Stimulated activated CD4-positive, alpha-beta T cell treated with anti-CD3 and anti-CD28 coated beads, Interleukin-15, amount 100 ng/mL, for 48 hours (primary cell): Measurements from ENCODE around the gene CHD6.
"Not testable (repeated sequence)": the region's sequence is repeated elsewhere in the genome, so short reads cannot be mapped to it uniquely, and the experiment has no call there.

ENCODE experiments used
- DNase-seq, 2 donors: peaks; one replicate each; pipeline ENCODE4 v3.0.0-alpha.2; 2020; ENCODE audit warnings: low read depth in 2 of 2

The CHD6 gene

DNA sequence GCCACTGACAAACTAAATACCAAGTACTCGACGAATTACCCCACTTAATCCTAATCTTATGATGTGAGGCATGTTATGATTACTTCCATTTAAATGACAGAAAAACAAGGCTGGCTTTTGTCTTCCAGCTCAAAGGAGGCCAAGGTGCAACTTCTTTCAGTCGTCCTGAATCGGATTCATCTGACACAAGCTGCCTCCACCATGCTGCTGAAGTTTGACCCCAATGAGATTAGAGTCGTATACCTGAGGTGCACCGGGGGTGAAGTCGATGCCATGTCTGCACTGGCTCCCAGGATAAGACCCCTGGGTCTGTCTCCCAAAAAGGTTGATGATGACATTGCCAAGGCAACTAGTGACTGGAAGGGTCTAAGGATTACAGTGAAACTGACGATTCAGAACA lies 71.0 kb downstream of the CHD6 start:
- DNase-seq = no peak

DNA sequence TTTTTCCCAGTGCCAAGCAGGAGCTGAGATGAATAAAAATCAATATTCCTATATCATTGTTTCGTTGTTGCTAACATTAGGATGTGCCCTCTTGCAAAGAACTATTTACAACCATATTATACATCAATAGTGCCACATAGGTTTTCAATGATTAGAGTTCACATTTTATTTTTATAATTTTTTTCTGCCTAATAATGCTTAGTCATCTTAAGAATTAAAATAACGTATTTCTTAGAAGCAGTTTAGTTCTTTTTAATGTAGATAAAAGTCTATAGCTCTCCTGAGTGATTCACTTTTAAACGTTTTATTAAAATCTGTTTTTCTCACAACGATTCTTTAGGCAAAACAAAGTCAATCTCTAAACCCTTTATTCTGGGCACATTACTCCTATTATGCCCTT lies 71.6 kb downstream of the CHD6 start:
- no peak for DNase-seq

DNA sequence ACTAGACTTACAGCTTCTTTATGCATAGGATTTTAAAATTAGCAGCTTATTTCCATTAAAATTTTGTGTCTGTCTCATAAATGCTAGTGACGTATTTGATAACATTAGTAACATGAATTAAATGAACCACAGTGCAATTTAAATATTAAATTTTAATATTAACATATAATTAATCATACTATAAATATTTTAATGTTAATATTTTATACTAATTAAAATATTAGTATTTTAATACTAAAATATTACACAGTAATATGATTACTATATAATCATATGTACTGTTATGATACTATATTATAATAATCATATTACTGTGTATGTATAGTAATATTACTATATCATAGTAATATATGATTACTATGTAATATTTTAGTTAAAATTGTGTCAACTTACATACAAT lies 73.7 kb downstream of the CHD6 start:
- DNase-seq = no peak

DNA sequence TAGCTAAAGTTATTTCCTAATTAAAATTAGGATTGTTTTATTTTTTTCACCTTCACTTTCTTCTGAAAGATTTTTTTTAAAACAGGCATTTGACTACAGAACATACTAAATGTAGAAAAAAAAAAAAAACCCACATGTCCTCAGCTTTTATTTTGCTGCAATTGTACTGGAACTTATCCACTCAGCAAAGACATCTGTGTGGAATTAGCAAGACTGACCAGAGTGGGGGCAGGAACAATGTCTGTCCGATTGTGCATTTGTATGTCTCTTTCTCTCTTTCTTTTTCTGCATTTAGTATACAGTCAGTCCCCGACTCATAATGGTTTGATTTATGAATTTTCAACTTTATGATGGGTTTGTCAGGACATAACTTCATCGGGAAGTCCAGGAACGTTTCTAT lies 77.3 kb downstream of the CHD6 start:
- DNase-seq = no peak

DNA sequence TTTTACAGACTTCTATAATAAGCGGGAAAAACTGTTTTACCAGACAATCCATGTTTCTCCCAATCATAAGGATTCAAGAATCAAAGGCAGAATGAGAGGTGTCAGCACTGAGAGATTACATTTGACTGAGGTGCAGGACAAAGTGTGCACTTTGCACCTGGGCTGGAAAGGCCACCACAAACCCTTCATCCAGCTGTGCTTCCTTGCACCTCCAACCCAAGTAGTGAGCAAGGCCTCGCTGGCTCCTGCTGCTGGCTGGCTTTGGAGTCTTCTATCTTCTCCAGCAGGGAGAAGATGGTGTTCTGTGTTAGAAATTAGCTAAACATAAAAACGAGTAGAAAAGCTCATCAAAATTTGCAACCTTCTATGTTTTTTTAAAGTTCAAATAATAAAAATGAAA lies 77.7 kb downstream of the CHD6 start:
- no peak for DNase-seq

DNA sequence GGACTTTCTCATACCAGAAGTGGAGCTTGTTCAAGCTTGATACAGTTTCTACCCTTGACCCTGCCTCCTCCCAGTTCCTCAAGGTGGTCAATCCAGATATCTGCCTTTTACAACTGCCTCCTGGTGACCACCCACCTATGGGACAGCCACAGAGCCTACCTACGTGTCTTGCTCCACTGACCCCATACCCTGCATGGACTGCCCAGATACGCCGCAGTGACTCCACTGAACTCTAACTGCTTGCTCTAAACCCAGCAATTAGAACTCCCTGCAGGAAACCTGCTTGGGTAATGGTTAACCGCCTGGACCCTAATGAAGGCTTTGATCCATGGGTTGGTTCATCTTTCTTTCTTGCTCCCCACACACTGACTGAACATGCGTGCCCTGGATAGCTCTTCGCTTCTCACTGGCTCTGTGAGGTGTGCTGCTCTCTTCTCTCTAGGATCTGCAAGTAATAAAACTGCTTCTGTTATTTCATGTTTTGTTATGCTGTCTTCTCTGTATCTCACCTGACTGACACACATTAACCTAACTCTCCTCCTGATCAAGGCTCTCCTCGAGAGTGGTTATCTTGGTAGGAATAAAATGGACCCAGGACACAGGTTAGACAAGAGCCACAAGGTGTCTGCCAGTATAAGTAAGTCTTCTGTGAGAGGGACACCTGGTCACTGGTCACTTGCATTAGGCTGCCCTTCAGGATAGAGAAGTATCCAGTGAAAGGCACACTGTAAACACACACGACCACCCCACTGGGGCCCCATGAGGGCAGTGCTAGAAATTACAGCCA lies 79.2 kb downstream of the CHD6 start:
- DNase-seq = no peak

DNA sequence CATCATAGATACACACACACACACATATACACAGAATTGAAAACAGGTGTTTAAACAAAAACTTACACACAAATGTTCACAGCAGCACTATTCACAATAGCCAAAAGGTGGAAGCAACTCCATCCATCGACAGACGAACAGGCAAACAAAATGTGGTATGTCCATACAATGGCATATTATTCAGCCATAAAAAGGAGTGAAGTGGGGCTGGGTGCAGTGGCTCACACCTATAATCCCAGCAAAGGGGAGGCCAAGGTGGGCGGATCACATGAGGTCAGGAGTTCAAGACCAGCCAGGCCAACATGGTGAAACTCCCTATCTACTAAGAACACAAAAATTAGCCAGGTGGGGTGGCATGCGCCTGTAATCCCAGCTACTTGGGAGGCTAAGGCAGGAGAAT lies 80.3 kb downstream of the CHD6 start:
- DNase-seq = no peak

DNA sequence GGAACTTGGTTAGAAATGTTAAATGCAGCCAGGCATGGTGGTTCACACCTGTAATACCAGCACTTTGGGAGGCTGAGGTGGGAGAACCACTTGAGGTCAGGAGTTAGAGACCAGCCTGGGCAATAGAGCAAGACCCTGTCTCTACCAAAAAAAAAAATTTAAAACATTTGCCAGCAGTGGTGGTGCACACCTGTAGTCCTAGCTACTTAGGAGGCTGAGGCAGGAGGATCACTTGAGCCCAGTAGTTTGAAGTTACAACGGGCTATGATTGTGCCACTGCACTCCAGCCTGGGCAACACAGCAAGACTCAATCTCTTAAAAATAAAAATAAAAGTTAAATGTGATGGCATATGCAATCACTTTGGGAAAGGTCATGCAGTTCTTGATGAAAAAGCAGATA lies 82.6 kb downstream of the CHD6 start:
- not testable (repeated sequence) for DNase-seq

DNA sequence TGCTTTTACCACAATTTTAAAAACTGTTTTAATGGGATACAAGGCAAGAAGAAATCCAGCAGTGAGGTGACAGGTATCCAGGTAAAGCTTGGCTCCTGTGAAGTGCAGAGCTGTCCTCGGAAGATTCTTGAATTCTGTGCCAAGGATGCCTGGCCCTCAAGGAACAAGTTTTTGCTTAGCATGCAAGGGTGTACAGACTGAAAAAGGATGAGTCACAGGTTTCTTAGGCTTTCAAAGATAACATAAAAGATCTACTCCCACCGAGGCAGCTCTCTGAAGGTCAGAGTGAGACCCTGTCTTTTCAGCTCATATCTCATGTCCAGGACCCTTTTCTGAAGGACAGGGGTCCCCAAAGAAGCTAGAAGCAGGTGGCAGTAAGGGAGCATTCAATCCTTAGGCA lies 83.3 kb downstream of the CHD6 start:
- no peak for DNase-seq

DNA sequence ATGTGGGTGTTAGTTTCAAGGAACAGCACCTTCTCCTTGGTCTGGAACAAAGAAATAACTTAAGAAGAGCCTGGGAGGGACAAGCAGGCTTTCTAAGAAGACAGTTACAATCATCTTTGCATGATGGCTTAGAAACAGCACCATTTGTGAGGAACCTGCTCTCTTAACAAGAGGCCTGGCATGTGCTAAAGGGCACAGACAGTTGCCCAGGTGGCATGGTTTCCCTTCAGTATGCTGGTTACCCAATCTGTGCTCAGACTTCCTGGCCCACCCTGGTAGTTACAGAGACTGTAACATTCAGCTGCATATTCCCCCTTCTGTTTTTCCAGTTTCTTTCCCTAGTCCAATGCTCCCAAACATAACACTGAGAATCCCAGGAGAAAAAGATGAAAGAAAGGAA lies 84.0 kb downstream of the CHD6 start:
- DNase-seq = no peak

DNA sequence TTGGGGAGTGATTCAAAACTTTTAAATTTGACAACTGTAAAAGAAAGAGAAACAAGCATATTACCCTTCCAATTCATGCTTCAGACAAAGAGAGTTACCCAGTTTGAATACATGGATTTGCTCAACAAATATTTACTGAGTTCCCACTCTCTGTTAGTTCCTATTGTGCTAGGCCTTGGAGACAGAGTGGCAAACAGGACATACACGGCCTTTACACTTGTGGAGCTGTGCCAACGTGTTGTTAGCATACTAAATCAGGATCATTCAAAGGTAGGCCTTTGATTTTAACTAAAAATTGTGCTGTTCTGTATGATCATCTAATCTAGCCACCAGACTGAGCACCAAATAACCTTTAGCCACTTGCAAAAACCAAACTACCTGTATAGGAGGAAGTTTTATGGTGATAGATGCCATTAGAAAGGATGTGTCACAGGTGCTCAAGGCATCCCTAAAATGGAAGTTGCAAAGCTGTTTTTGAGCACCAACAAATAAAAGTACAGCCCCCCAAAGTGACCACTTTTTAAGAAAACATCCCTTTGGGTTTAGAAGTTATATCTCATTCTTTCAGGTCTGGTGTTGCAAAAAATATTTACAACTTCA lies 84.5 kb downstream of the CHD6 start:
- no peak for DNase-seq

DNA sequence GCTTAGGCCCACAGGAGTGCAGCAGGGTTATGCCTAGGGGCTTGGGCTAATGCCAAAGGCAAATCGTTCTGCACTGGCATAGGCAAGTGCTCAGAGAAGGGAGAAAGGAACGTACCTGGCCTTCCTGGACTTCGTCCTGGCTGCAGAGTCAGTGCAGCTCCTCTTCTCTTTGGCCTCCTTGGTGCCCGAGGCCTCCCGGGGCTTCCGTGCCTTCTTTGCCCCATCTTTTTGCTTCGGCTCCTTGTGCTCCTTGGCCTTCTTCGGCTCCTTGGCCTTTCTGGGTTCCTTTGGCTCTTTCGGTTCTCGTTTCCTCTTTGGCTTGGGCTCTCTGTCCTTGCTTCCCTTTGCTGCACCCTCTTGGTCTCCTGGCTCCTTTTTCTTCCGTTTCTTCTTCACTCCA lies 85.2 kb downstream of the CHD6 start:
- DNase-seq = no peak

DNA sequence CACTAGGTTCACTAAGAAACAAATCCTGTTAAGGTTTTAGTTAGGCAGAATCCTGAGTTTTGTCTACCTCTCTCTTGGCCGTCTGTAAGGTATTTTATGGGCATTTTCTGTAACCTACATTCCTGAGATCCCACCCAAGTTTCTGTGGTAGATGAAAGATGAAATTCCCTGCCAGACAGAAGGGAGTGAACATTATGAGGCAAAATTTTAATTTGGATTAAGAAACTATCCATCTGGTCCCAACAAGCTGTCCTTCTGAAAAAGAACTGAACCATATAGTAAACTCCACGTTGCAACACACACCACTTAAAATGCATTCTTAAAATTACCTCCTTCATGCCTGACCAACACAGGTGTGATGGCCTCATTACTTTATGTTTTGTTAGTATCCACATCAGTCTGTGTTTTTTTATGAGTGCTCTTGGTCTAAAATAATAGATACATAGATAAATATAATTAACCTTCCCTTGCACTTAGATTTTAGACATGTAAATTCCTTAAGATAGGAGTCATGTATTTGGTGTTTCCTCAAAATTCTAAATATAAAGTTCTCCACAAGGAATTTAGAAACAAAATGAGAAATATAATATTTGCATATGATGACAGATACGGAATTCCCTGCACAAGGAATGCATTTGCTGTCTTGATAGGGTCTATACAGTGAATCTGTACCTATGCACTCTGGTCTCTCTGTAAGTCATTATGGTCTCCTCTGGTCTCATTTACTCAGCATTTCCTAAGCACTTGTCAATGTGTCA lies 86.5 kb downstream of the CHD6 start:
- DNase-seq = no peak

DNA sequence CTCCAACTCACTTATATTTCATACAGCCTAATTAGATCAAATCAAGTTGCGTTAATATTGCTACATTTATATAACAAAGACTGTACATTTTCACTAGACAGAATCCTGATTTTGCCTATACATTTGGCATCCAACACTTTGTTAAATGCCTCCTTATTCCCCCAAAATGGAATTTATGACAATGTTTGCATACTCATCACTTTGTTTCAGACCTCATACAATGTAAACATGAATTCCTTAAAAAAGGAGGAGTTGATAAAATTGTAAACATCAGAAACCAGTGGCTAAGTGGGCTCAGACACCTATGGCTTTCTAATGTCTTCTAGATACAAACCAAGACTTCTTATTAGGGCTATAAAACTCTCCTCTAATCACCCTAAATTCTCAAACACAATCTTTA lies 87.3 kb downstream of the CHD6 start:
- DNase-seq = no peak

DNA sequence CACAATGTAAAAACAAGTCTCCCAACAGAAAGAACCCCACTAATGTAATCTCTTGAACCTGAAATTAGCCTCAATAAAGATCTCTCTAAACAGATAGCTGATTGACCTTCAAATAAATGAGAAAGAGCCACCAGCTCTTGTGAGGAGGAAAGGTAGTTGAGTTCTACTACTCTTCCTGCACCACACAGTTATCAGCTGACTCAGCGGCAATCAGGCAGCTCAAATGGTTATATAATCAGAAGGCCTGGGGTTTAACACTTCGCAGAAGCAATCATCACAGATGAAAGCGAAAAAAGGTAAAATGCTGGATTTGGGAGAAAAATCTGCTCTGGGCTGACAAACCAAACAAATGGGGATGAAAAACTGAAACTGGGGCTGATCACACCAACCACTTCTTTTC lies 91.8 kb downstream of the CHD6 start:
- DNase-seq = no peak

DNA sequence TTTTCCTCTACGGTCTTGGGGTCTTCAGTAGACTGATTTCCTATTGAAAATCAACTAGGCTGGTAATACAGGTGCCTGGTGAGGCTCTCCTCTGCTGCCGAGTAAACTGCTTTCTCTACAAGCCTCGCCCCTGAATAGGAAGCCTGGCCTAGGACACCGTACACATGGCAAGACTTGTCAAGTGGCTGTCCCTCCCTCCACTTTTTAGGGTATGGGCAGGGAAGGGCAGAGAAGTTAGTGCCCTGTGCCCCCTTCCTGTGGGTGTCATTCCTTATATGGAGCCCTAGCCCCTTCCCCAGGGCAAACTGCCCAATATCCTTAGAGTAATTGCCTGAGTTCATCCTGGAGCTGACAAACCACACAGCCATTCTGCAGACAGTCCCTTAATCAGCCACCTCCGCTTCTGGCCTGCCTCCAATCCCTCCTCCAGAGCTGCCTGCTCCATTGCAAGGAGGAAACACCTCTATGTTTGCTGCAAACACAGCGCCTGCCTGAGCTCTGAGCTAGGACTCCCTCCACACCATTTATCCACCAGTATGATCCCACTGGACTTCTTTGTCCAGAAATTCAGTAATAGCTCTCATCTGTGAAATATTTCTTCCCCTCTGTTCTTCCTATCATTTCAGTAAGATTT lies 93.1 kb downstream of the CHD6 start:
- DNase-seq = no peak

DNA sequence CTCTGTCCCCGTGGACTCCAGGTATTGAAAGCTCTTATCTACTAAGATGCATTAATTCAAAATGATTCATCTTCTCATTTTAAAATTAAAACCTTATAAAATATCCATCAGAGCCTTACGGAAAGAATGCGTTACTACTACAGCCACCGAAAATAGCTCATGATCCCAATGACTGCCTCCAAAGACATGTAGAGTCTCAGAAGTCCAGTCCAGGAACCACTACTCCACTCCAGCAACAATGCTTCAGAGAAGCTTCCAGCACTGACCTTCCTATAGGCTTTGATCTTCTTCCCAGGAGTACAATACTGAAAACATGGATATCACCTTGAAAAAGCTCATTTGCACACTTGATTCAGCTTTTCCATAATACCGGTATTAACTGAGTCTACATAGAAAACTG lies 94.3 kb downstream of the CHD6 start:
- no peak for DNase-seq

DNA sequence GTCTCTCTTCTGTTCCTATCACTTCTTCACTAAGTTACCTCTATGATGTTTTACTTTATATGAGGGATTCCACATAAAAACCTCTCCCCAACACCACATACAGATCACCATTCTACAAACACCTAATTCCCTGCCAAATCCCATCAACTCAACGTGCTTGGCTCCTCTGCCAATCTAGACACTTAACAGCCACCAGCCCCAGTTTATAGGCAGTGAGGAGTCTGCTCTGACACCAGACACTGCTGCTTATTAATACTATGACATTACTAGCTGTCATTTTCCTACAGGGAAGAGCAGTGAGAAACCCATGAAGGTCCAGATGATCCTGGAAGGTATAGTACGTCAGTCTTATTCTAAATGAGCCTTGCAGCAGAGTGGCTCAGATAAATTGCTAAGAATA lies 104.3 kb downstream of the CHD6 start:
- DNase-seq = no peak

DNA sequence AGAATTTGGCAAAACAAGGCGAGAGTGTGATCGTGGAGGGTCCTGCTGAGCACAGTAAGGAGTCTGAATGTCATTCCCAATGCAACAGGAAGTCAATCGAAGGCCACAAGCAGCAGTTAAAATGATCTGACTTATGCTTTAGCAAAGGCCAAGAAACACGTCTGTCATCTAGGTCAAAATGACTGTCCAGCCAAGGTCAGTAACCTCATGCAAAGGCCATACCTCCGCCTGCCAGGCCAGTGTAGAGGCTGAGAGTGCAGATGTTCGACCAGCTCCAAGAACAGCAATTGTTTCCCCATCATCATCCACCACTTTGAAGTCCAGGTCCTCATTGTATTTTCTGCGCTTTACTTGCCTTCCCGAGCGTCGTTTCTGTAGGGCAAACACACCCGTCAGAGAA lies 105.6 kb downstream of the CHD6 start:
- no peak for DNase-seq

DNA sequence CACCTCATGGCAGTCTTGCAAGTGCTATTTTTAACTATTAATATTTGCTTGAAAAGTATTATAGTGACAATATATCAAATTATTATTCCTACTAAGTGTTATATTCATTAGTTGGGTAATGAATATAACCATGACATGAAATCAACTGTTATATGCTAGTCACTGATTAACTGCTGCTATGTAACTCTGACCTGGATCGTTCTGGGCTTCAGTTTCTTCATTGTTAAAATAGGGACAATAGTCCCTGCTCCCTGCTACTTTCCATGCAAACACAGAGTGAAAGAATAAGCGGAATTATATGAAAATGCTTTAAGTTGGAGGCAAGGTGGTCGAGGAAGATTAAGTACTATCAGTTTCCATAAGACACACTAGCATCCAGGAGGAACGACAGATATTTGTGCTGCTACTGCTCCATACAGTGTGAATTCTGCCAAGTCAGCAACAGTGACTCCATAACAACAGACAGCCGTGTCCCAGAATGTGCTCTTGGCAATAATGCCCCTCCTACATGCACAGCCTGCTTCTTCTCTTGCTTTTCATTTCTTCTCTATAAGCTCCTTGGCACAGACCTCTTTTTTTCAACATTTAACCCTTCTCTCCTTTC lies 107.2 kb downstream of the CHD6 start:
- DNase-seq = no peak

DNA sequence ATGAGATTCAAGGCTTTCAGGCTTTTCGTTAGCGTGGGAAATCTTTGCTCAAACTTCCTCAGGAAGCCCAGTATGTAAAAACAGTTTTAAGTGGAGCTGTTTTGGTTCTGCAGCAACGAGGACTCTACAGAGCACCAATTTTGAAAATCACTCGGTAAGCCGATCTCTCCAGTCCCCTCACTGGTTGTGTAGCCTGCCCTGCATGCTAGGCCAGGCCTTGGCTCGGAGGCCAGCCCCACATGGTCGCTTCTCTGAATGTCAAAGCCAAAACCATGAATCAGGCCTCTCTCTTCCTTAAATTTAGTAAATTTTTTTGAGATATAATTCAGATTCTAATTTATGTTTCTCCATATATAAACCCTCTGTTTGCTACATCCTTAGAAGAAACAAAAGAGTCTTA lies 108.0 kb downstream of the CHD6 start:
- DNase-seq = no peak
